HG03039 (cell line): Measurements from ENCODE around the gene GRM7.

Source experiments
- ATAC-seq: cut with Tn5 transposase; IDR thresholded peaks from one replicate; pipeline ENCODE4 v1.9.1; 2021; ENCODE audit warnings: mild to moderate bottlenecking, moderate library complexity; ENCODE audit not compliant: unreplicated experiment

GRM7 gene

DNA sequence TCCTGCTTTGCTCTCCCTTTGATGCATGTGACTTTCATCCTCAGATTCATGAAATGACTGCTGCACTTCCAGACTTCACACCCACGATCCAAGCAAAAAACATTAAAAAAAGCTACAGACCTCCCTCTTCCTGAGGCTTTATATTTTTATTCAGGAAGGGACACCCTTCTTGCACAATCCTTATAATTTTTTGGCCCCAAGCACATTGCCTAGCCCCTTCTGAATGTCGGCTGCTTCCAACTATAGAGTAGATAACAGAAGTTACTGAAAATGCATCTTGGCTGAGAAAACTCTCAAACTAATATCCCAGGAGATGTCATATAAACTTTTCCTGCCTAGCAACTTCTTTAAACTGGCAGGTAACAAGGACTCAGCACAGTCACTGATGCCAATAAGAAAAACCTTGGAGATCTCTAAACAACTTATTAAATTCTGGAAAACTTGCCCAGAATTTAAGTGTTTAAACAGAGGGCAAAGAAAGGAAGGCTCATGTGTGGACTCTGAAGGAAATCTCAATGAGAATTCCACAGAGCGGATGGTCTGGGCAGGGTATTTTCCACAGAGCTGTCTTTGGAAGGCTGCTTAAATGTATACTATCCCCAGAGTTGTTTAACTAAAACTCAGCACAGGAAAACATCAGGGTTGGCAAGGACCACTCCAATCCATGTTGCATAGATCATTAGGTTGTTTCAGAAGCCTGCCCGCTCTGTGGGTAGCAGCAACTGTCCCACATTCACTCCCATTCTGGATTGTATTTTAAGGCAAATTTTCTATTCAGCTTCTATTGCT lies 893.9 kb downstream of the GRM7 start:
- ATAC-seq: no peak

DNA sequence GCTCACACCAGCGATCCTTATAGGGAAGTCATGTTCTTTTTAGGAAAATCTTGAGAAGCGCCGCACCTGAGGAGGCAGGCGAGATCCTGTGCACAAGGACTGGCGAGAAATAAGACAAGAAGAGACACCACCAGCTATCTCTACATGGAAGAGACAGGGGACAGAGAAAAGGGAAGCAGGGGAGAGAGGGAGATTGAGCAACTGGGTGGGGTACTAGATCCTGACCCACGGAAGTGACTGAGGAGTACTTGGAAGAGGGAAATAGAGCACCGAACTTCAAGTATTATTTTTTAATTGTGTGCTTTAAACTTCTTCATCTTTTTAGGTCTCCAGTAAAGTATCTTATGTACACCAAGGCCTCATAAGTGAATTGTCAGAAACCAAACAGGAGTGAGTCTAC lies 898.7 kb downstream of the GRM7 start:
- no peak for ATAC-seq

DNA sequence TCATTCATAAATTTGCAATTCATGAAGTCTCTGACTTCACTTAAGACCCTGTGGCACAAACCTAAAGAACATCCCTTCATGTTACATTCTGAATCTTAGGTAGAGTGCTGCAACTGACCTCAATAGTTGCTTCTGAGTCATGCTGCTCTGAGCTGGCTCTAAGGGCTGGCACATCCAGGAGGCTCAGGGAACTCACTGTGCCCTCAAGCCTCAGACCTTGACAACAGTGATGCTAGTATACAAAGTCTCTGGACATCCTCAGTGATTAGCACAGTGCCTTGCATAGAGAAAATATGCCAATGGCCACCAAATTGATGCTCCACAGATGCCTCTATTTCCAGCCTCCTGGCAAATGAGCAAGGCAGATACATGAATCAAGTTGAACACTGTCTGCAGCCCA lies 899.8 kb downstream of the GRM7 start:
- no peak for ATAC-seq

DNA sequence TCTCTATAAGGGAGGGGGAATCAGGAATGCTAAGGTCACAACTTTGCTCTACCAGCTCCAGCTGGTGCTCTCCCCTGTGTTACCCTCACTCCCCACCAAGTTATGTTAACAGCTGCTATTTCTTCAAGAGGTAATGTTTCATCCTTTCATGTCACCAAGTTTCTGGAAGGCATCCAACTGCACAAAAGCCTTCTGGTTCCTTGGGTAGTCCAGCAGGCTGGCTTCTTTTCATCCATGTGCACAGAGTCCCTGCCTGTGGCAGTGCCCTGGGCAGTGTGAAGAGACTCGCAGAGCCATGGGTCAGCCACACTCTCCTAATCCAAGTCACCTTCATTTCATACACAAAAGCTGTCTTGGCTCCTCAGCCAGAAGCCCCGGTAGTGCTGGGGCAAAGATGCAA lies 903.2 kb downstream of the GRM7 start:
- ATAC-seq: no peak

DNA sequence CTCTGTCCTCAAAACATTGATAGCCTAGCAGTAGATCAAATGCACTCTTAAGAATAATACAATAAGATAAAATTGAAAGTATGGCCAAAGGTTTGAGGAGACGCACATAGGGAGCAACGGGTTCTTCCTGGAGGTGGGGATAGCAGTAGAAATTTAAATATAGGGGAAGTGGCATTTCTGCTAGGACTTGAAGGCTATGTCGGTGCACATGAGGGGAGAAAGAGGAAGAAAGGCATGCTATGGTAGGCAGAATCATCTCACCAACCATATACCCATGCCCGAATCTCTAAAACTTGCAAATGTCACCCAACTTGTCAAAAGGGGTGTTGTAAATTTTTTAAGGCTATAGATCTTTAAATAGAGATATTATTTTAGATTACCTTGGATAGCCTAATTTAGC lies 905.6 kb downstream of the GRM7 start:
- ATAC-seq: no peak

DNA sequence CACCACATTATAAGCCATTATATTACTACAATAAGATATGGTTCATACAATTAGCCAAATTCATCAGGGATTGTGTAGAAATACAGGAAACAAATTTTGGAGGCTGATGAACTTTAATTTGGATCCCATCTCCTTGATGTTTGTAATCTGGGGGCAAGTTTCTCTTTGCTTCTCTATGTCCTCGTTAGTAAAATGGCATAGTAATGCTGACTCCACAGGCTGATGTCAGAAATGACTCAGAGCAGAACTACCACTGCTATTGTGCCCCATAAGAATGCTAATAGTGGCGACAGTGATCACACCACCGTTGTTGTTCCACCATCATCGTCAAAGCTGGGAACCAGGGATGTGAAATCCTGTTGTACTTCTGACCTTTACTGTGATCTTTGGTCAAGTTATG lies 918.4 kb downstream of the GRM7 start:
- no peak for ATAC-seq

DNA sequence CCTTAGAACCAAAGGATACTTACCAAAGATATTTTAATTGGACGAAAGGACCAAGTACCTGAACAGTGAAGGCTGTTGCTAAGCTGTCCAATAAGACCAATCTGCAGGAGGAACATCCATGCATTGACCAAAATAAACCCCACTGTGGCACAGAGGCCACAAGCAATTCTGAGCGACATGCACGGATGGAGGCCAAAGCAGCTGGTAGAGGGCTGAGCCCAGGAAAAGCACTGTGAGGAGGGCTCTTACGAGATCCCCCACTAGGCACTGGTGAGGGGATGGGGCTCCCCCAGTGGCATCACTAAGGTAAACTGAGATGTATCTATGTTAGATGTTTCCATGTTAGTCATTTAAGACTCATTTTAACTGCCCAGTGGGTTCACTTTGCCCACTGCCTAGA lies 920.5 kb downstream of the GRM7 start:
- ATAC-seq: no peak

DNA sequence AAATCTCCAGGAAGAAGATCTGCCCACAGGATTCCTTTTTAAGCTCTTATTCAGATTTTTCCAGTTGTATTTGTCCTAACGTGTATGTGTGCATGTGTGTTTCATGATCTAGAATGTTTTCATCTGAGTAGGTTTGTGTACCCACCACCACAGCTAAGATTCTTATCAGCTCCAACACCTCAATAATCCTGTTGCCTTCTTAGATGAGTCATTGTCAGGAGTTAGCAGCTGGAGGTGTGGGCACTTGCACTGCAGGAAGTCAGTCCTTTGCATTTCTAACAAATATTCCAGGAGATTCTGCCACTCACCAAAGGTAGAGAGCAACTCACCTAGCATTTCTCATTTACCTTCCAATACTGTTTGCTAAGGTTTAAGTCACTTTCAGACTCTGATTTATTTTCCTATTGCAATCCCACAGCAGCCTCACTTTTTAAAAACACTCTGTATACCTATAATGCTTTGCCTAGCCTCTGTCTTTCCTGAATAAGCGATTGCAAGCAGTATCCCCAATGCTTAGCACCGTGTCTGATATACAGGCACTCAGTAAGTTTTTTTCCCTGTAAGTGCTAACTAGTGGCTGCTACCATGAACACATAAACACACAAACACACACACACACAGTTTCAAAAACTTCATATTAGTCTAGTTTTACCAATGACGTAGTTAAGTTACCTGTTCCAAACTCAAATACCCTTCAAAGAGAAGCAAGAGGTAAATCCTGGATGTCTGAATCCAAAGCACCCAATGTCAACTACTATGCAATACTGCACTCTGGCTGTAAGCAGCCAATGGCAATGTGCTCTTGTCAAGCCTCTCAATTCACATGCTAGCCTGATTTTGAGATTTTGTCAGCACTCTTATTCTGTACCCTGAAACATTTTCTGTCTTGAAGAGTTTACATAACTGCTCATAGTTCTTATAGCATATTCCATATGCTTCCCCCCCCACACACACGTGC lies 927.2 kb downstream of the GRM7 start:
- ATAC-seq: no peak

DNA sequence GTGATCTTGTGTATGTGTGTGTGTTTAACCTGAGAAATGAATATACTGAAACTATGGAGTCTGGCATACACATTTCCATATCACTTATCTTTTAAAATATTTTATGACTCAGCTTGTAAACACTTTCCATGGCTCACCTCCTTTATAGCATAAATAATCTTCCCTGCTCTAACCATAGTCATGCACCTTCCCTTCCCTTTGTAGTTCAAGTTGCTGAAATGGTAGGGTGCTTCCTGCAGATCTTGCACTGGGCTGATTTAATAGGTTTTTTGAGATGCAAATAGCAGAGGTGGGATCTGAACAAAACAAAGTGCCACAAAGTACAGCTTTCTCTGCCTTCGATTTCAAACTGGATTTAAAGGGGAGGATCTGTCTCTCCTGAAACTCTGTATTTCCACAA lies 928.0 kb downstream of the GRM7 start:
- ATAC-seq: no peak

DNA sequence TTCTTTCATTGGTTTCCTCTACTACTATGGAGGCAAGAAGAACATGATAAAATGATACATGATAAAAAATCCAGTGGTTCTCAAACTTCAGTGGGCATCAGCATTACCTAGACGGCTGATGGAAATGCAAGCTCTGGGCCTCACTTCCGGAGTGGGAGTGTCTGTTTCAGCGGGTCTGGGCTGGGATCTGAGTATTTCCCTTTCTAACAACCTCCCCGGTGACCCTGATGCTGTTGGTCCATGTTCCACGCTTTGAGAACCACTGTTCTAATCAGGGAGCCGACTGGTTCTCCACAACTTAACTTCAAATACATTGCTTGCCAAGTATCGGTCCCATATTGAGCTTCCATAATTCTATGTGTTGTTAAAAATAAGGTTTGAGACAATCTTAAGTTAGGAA lies 928.4 kb downstream of the GRM7 start:
- no peak for ATAC-seq

DNA sequence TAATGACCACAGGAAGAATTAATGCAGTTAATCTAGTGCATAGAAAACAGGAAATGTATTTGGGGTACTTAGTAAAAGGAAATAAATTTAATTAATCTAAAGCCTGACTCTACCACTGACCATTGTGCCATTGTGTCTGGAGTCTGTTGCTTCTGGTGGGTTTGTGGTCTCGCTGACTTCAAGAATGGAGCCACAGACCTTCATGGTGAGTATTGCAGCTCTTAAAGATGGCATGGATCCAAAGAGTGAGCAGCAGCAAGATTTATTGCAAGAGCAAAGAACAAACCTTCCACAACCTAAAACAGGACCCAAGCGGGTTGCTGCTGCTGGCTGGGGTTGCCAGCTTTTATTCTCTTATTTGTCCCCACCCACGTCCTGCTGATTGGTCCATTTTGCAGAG lies 929.2 kb downstream of the GRM7 start:
- ATAC-seq: no peak
